ENCODE measurements around the gene HMCN1. TPM values are rescaled to one million over a fixed set of nuclear protein-coding genes. Genes with fewer than 3 reads are reported as not detected.

The HMCN1 gene
- polyA plus RNA-seq, 1 experiment = 20.9 TPM

DNA sequence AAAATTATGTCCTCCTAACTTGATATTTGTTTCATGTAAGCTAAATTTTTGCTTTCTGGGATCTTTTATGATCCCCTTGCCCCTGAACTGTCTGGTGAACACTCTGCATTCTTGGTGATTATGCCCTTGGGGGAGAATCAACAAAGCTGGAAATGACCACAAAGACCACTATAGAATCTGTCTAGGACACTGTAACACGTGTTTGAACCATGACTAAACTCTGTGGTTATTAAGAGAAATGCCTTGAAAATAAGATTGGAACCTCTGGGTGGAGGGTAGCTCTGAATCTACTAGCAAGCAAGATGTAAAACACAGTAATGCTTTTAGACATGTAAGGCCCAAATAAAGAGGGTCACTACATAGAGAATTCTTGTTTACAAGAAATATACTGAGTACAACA is 237.5 kb downstream of the HMCN1 start:
- no peak overlapping the region for H3K27ac ChIP-seq (ENCODE audit: low read depth, low read length)
- no peak overlapping the region for H3K4me3 ChIP-seq (ENCODE audit: low read depth, low read length)
- H3K9me3 ChIP-seq (ENCODE audit: control insufficient read depth, insufficient read depth, low read length) = no peaks in the 10 kb centered on the region
- ChIA-PET CTCF (no interaction called here), POLR2A (no interaction called here)
- no peaks in the 10 kb centered on the region for H3K27me3 ChIP-seq (ENCODE audit: control insufficient read depth, insufficient read depth, low read length)
- TF ChIP-seq, protein P1, sequence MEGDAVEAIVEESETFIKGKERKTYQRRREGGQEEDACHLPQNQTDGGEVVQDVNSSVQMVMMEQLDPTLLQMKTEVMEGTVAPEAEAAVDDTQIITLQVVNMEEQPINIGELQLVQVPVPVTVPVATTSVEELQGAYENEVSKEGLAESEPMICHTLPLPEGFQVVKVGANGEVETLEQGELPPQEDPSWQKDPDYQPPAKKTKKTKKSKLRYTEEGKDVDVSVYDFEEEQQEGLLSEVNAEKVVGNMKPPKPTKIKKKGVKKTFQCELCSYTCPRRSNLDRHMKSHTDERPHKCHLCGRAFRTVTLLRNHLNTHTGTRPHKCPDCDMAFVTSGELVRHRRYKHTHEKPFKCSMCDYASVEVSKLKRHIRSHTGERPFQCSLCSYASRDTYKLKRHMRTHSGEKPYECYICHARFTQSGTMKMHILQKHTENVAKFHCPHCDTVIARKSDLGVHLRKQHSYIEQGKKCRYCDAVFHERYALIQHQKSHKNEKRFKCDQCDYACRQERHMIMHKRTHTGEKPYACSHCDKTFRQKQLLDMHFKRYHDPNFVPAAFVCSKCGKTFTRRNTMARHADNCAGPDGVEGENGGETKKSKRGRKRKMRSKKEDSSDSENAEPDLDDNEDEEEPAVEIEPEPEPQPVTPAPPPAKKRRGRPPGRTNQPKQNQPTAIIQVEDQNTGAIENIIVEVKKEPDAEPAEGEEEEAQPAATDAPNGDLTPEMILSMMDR (IDR thresholded peaks at IDR 0.05; ENCODE audit: low read depth, low read length) = no peak
- no peak for DNase-seq (ENCODE audit: low read depth, low spot score)

DNA sequence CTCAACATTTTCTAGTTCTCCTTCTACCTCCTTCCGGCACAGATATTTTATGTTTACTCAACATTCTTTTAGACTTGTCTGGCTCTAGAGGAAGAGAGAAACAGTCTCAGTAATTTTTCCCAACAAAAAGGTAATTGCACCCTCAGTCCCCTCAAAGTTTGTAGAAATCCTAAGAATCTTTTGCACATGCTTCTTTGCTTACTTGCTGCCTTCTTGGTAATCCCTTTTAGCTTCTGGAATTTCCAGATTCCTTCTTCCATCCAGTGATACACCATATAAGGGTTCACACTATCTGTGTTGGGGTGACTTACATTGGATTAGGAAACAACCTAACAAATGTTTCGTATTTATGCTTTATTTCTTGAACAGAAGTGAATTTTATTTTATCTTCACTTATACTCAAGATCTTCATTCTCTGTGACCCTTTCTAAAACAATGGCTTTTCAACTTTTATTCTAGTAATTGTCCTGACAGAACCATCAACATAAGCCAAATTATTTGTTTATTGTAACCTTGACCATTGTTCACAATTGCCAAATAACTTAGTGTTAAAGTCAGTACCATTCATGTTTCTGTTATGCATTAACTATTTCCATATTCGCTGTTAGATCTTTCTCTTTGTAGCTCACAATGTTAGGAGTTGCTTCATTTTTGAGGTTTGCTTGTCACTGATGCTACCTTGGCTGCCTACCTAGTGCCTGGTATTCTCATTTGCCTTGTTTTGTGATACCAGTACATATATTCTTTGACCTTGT is 238.1 kb downstream of the HMCN1 start:
- DNase-seq (ENCODE audit: low read depth, low spot score) = no peak

DNA sequence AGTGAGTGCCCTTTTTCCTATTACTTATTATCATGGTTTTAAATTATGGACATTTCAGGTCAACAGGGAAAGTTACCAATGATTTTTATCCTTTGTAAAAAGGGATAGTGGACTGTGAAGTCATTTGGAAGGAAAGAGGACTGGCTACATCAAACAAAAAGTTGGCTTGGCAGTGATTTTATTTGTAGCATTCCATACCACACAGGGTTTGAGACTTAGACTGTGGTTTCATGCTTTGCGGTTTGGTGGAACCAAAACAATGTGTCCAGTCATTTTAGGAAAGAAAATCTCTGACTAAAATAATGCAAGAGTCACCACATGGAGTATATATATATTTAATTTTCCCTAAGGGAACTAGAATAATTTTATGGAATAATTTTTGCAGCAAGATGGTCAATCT is 239.5 kb downstream of the HMCN1 start:
- CTCF ChIA-PET = interaction anchor here (0.9 kb wide), 1 partner anchor 239 kb away, joined by 3 read pairs; no protein-coding TSS in a partner anchor
- DNase-seq (ENCODE audit: low read depth, low spot score) = peak; percentile 86
- POLR2A ChIA-PET = interaction anchor here (0.6 kb wide), 2 partner anchors 29 to 810 kb away, joined by 4 read pairs; no protein-coding TSS in a partner anchor
- Histone ChIP-seq H3K27ac (ENCODE audit: low read depth, low read length) (no peak overlapping the region), H3K27me3 (ENCODE audit: control insufficient read depth, insufficient read depth, low read length) (no peaks in the 10 kb centered on the region), H3K9me3 (ENCODE audit: control insufficient read depth, insufficient read depth, low read length) (no peaks in the 10 kb centered on the region), H3K4me3 (ENCODE audit: low read depth, low read length) (no peak overlapping the region)
- TF ChIP-seq, protein P1 (IDR thresholded peaks at IDR 0.05; ENCODE audit: low read depth, low read length) = no peak

More for the DNA sequence above, 238.1 kb downstream of the HMCN1 start:
- TF ChIP-seq, protein P1 (IDR thresholded peaks at IDR 0.05; ENCODE audit: low read depth, low read length) = no peak
- no peak overlapping the region for H3K27ac ChIP-seq (ENCODE audit: low read depth, low read length)
- no peaks in the 10 kb centered on the region for H3K27me3 ChIP-seq (ENCODE audit: control insufficient read depth, insufficient read depth, low read length)
- POLR2A ChIA-PET = no interaction called here
- no peaks in the 10 kb centered on the region for H3K9me3 ChIP-seq (ENCODE audit: control insufficient read depth, insufficient read depth, low read length)
- CTCF ChIA-PET = no interaction called here
- H3K4me3 ChIP-seq (ENCODE audit: low read depth, low read length) = no peak overlapping the region

DNA sequence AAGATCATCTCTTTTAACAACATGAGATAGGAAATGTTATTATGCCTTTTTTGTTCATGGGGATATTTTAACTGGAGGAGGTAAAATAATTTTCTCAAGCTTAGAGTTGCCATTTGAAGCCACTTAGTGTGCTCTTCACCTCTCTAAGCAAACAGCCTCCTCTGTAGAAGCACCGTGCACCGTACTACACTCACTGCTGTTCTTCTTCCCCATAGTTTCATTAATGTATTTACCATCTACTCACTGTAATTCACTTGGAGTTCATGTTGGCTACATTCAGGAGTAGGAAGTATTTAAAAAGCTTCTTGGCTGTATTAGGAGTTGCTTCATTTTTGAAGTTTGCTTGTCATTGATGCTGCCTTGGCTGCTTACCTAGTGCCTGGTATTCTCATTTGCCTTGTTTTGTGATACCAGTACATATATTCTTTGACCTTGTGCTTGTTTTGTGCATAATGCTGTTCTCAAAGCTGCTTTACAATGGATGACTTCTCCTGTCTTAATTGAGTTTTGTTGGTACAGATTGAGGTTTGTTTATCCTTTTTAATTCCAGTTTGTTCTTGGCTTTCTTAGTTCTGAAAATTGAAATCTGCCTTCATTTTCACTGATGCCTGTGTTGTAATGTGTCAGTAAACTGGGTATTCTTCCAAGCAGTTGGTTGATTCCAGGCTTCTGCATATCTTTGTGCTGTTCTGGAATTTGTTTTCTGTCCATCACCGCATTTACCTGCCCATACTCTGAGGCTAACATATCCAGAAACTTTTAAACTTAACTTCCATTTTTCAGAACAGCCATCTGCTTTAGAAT is 240.4 kb downstream of the HMCN1 start:
- Histone ChIP-seq H3K27me3 (ENCODE audit: control insufficient read depth, insufficient read depth, low read length) (no peaks in the 10 kb centered on the region), H3K27ac (ENCODE audit: low read depth, low read length) (no peak overlapping the region), H3K4me3 (ENCODE audit: low read depth, low read length) (no peak overlapping the region), H3K9me3 (ENCODE audit: control insufficient read depth, insufficient read depth, low read length) (no peaks in the 10 kb centered on the region)
- TF ChIP-seq, protein P1 (IDR thresholded peaks at IDR 0.05; ENCODE audit: low read depth, low read length) = no peak
- DNase-seq (ENCODE audit: low read depth, low spot score) = no peak
- POLR2A ChIA-PET = no interaction called here
- CTCF ChIA-PET = no interaction called here

DNA sequence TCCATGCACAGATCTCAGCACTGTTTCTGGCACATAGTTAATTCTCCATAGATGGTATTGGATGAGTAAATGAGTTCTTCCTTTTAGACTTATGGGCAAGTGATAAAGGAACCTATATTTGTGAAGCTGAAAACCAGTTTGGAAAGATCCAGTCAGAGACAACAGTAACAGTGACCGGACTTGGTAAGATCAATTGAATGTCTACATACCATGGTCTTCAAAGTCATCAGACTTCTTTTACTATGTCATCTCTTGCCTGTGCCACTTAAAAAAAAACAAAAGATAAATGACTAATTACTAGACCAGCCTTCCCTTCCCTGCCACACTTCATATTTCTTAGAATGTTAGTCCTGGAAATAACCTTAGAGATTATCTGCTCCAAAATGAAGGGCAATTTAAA is 246.7 kb downstream of the HMCN1 start:
- H3K27me3 ChIP-seq (ENCODE audit: control insufficient read depth, insufficient read depth, low read length) = no peaks in the 10 kb centered on the region
- H3K27ac ChIP-seq (ENCODE audit: low read depth, low read length) = no peak overlapping the region
- no peaks in the 10 kb centered on the region for H3K9me3 ChIP-seq (ENCODE audit: control insufficient read depth, insufficient read depth, low read length)
- H3K4me3 ChIP-seq (ENCODE audit: low read depth, low read length) = no peak overlapping the region
- no peak for DNase-seq (ENCODE audit: low read depth, low spot score)
- ChIA-PET POLR2A (no interaction called here), CTCF (no interaction called here)
- TF ChIP-seq, protein P1 (IDR thresholded peaks at IDR 0.05; ENCODE audit: low read depth, low read length) = no peak
